Fibroblast of lung (primary cell): ENCODE measurements around the gene USP20. TPM values are rescaled to one million over a fixed set of nuclear protein-coding genes. Genes with fewer than 3 reads are reported as not detected.

ENCODE experiments used
- DNase-seq, 2 donors: peaks; one replicate each; pipeline versions ENCODE4 v3.0.0 to v3.0.0-alpha.2; 2010; ENCODE audit warnings: low read depth in 2 of 2
- H2AFZ ChIP-seq: 2 replicates; pipeline ENCODE4 v1.5.1; 2012; ENCODE audit warnings: low read length, control low read depth, inconsistent platforms
- H3K27ac ChIP-seq: 2 replicates; pipeline ENCODE4 v1.5.1; 2011; ENCODE audit warnings: low read length, control low read depth; ENCODE audit not compliant: insufficient read depth
- H3K27me3 ChIP-seq: 2 replicates; pipeline ENCODE4 v1.5.1; 2011; ENCODE audit warnings: mild to moderate bottlenecking, low read length; ENCODE audit not compliant: control insufficient read depth, insufficient read depth
- H3K36me3 ChIP-seq: 2 replicates; pipeline ENCODE4 v1.5.1; 2011; ENCODE audit warnings: low read length; ENCODE audit not compliant: control insufficient read depth, insufficient read depth
- H3K4me1 ChIP-seq: 2 replicates; pipeline ENCODE4 v1.5.1; 2011; ENCODE audit warnings: low read length; ENCODE audit not compliant: control insufficient read depth, insufficient read depth; ENCODE audit errors: extremely low read depth
- H3K4me2 ChIP-seq: 2 replicates; pipeline ENCODE4 v1.5.1; 2011; ENCODE audit warnings: low read length, control low read depth; ENCODE audit not compliant: insufficient read depth; ENCODE audit errors: extremely low read depth
- H3K4me3 ChIP-seq, 4 experiments: fragments of 200-600 bp in 1 of 4; sonication (generic) in 1 of 4; replicated peaks in 1 of 4; 2 replicates each; pipeline ENCODE4 v1.5.1; 2011 to 2016; ENCODE audit warnings: low read length in 4 of 4, low read depth in 3 of 4, mild to moderate bottlenecking in 3 of 4, control low read depth in 2 of 4, inconsistent platforms in 1 of 4, mixed read lengths in 1 of 4; ENCODE audit not compliant: insufficient read depth in 1 of 4; ENCODE audit errors: control extremely low read depth in 1 of 4
- H3K79me2 ChIP-seq: 2 replicates; pipeline ENCODE4 v1.5.1; 2012; ENCODE audit warnings: mild to moderate bottlenecking, low read length, inconsistent platforms; ENCODE audit not compliant: control insufficient read depth, insufficient read depth
- H3K9ac ChIP-seq: 2 replicates; pipeline ENCODE4 v1.5.1; 2011; ENCODE audit warnings: mild to moderate bottlenecking, low read length, control low read depth; ENCODE audit not compliant: insufficient read depth
- H3K9me3 ChIP-seq: 2 replicates; pipeline ENCODE4 v1.5.1; 2012; ENCODE audit warnings: low read depth, low read length; ENCODE audit not compliant: control insufficient read depth, insufficient read depth
- H4K20me1 ChIP-seq: 2 replicates; pipeline ENCODE4 v1.5.1; 2011; ENCODE audit warnings: low read length; ENCODE audit not compliant: control insufficient read depth, insufficient read depth; ENCODE audit errors: extremely low read depth
- EZH2 ChIP-seq: IDR thresholded peaks from 2 replicates; pipeline ENCODE4 v1.5.1; 2012; ENCODE audit warnings: low read length, control low read depth, mild to moderate bottlenecking; ENCODE audit errors: missing control alignments
- polyA plus RNA-seq, 2 donors: library from polyadenylated mRNA; depleted of rRNA in 1 of 2; stranded (reverse) in 1 of 2; unstranded in 1 of 2; fragments of >200 nt; gene quantifications; 2 replicates each; pipeline ENCODE4 v1.2.1, GENCODE V29; 2011 to 2012; ENCODE audit warnings: missing spikeins in 1 of 2
- total RNA-seq: library from RNA; depleted of rRNA; stranded (reverse); fragments of >200 nt; gene quantifications from 2 replicates; pipeline ENCODE4 v1.2.1, GENCODE V29; 2014
- TF ChIP-seq, protein P1 (sequence below), 2 donors: IDR thresholded peaks in 1 of 2; conservative IDR thresholded peaks in 1 of 2; 1 replicate in 1 of 2; 2 replicates in 1 of 2; pipeline ENCODE4 v1.5.1; 2011 to 2012; ENCODE audit warnings: low read length in 2 of 2, control low read depth in 1 of 2, inconsistent platforms in 1 of 2, low read depth in 1 of 2, mild to moderate bottlenecking in 1 of 2

USP20 gene
- total and polyA plus RNA-seq, 2 donors (not counting 1 experiment from before 2014, with no cell fraction given), result 6.7 to 12.9 TPM

DNA sequence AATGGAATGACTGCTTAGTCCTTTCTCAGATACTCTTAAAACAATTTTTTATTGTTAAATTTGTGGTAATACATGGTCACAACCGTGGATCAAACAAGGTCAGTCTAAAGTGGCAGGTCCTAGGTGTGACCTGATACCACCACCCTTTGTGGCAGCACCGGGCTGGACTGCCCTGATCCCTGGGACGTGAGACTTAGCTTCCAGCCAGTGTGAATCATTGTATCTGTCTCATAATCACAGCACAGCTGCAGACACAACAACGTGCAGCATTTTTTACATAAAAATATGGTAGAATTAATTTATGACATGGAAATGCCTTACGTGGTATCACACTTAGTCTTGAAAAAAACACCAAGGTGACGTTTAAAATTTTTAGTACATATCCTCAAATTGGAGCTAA is 24.5 kb upstream of the USP20 start:
- no peak overlapping the region for H3K9ac ChIP-seq
- H3K4me1 ChIP-seq, result no peaks in the 10 kb centered on the region
- H3K36me3 ChIP-seq, result peaks cover 18% of the 10 kb centered on the region
- no peak overlapping the region for H3K4me3 ChIP-seq
- H3K79me2 ChIP-seq, result no peaks in the 10 kb centered on the region
- no peak overlapping the region for H2AFZ ChIP-seq
- no peaks in the 10 kb centered on the region for H3K9me3 ChIP-seq
- H4K20me1 ChIP-seq, result no peaks in the 10 kb centered on the region
- DNase-seq, result no peak
- H3K4me2 ChIP-seq, result no peak overlapping the region
- TF ChIP-seq EZH2, result no peak
- TF ChIP-seq, protein P1, sequence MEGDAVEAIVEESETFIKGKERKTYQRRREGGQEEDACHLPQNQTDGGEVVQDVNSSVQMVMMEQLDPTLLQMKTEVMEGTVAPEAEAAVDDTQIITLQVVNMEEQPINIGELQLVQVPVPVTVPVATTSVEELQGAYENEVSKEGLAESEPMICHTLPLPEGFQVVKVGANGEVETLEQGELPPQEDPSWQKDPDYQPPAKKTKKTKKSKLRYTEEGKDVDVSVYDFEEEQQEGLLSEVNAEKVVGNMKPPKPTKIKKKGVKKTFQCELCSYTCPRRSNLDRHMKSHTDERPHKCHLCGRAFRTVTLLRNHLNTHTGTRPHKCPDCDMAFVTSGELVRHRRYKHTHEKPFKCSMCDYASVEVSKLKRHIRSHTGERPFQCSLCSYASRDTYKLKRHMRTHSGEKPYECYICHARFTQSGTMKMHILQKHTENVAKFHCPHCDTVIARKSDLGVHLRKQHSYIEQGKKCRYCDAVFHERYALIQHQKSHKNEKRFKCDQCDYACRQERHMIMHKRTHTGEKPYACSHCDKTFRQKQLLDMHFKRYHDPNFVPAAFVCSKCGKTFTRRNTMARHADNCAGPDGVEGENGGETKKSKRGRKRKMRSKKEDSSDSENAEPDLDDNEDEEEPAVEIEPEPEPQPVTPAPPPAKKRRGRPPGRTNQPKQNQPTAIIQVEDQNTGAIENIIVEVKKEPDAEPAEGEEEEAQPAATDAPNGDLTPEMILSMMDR (conservative IDR thresholded peaks at IDR 0.05 in 1 of 2, IDR thresholded peaks at IDR 0.05 in 1 of 2; ENCODE audit: low read depth in 1 of 2, low read length in 2 of 2), result no peak
- H3K27ac ChIP-seq, result no peak overlapping the region
- no peaks in the 10 kb centered on the region for H3K27me3 ChIP-seq

DNA sequence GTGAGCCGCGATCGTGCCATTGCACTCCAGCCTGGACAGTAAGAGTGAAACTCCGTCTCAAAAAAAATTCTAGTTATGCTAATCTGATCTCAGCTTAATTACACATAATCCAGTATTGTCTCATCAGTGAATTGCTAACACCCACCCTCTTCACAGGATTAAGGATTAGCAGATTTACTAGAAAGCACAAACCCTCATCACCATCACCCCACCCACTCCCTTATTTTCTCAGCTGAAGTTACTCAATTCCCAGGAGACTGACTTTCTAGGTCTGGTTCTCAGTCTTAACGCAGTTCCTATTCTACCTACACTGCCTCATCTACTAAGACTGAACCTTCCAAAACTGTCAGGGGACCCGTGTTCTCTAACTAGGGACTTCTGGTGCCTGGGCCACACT is 23.3 kb upstream of the USP20 start:
- H3K9ac ChIP-seq, result no peak overlapping the region
- no peak overlapping the region for H3K4me3 ChIP-seq
- TF ChIP-seq, protein P1 (conservative IDR thresholded peaks at IDR 0.05 in 1 of 2, IDR thresholded peaks at IDR 0.05 in 1 of 2; ENCODE audit: low read depth in 1 of 2, low read length in 2 of 2), result no peak
- no peak for TF ChIP-seq EZH2
- DNase-seq, result no peak
- H3K27ac ChIP-seq, result no peak overlapping the region
- no peak overlapping the region for H3K4me2 ChIP-seq
- H3K9me3 ChIP-seq, result no peaks in the 10 kb centered on the region
- H3K4me1 ChIP-seq, result no peaks in the 10 kb centered on the region
- no peaks in the 10 kb centered on the region for H3K27me3 ChIP-seq
- H2AFZ ChIP-seq, result no peak overlapping the region
- H3K36me3 ChIP-seq, result peaks cover 21% of the 10 kb centered on the region
- H4K20me1 ChIP-seq, result no peaks in the 10 kb centered on the region
- H3K79me2 ChIP-seq, result no peaks in the 10 kb centered on the region

DNA sequence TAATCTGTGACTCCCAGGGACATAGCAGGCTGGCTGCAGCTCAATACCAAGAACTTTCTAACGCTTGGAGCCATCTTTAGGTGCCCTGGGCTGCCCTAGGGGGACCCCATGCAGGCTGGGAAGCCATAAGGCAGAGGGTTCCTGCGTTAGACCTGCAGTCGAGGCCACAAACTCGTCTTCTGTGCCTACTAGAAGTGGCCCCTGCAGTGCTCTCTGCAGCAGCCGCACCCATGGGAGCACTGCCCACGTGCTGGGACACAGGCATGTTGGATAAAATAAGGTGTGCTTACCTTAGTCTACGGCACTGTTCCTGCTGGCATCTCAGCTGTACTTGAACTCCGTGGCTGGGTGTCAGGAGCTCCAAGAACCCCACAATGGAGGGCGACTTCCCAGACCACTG is 22.9 kb upstream of the USP20 start:
- Histone ChIP-seq H3K36me3 (peaks cover 23% of the 10 kb centered on the region), H3K27me3 (no peaks in the 10 kb centered on the region)

More for the DNA sequence above, 22.9 kb upstream of the USP20 start:
- Histone ChIP-seq H3K9ac (no peak overlapping the region), H3K9me3 (no peaks in the 10 kb centered on the region), H3K27ac (no peak overlapping the region), H3K4me2 (no peak overlapping the region), H4K20me1 (no peaks in the 10 kb centered on the region), H3K4me3 (no peak overlapping the region), H3K4me1 (no peaks in the 10 kb centered on the region), H2AFZ (no peak overlapping the region), H3K79me2 (no peaks in the 10 kb centered on the region)
- TF ChIP-seq, protein P1 (conservative IDR thresholded peaks at IDR 0.05 in 1 of 2, IDR thresholded peaks at IDR 0.05 in 1 of 2; ENCODE audit: low read depth in 1 of 2, low read length in 2 of 2), result no peak
- TF ChIP-seq EZH2, result no peak
- no peak for DNase-seq
